Upper lobe of left lung (tissue), 6 donors: Measurements from ENCODE around the gene HIF3A. TPM values are rescaled to one million over a fixed set of nuclear protein-coding genes. Genes with fewer than 3 reads are reported as not detected.
"Not testable (repeated sequence)": the region's sequence is repeated elsewhere in the genome, so short reads cannot be mapped to it uniquely, and the experiment has no call there.

Experiments used
- ATAC-seq, 2 donors: fragments of 200-7000 bp; cut with Tn5 transposase; one replicate each; pipeline ENCODE4 v1.9.1; 2022; ENCODE audit warnings: mild to moderate bottlenecking in 2 of 2, moderate library complexity in 2 of 2; ENCODE audit not compliant: low FRiP score in 2 of 2
- DNase-seq, 2 donors: peaks; one replicate each; pipeline ENCODE4 v3.0.0-alpha.2; 2019 to 2020
- H3K27ac ChIP-seq, 4 donors: fragments of 200-600 bp; sonication (generic); one replicate each; pipeline ENCODE4 v1.5.1; 2016 to 2019
- H3K27me3 ChIP-seq, 4 donors: fragments of 200-600 bp; sonication (generic); one replicate each; pipeline ENCODE4 v1.5.1; 2017 to 2019
- H3K36me3 ChIP-seq, 4 donors: fragments of 200-600 bp; sonication (generic); one replicate each; pipeline ENCODE4 v1.5.1; 2016 to 2019
- H3K4me1 ChIP-seq, 4 donors: fragments of 200-600 bp; sonication (generic); one replicate each; pipeline ENCODE4 v1.5.1; 2018 to 2019
- H3K4me3 ChIP-seq, 4 donors: fragments of 200-600 bp; sonication (generic); one replicate each; pipeline ENCODE4 v1.5.1; 2017 to 2019; ENCODE audit warnings: mild to moderate bottlenecking in 2 of 4, moderate library complexity in 1 of 4
- H3K9me3 ChIP-seq, 4 donors: fragments of 200-600 bp; sonication (generic); one replicate each; pipeline ENCODE4 v1.5.1; 2018 to 2019
- EP300 ChIP-seq, 4 donors: sonication (generic); formaldehyde crosslinking; IDR thresholded peaks; one replicate each; pipeline ENCODE4 v1.5.1; 2017; ENCODE audit warnings: antibody characterized with exemption in 4 of 4, control low read depth in 2 of 4
- POLR2A ChIP-seq, 4 donors: fragments of 450-650 bp; IDR thresholded peaks; one replicate each; pipeline ENCODE4 v1.5.1; 2016 to 2017; ENCODE audit warnings: antibody characterized with exemption in 4 of 4, mild to moderate bottlenecking in 2 of 4
- POLR2AphosphoS5 ChIP-seq, 2 donors: sonication (generic); formaldehyde crosslinking; IDR thresholded peaks; one replicate each; pipeline ENCODE4 v1.5.1; 2017; ENCODE audit warnings: antibody characterized with exemption in 2 of 2
- WGBS, 2 donors: methylation state at CpG; one replicate each; pipeline ENCODE4 v1.1.5; 2017 to 2018; 5-methylcytosine and 5-hydroxymethylcytosine counted together
- total RNA-seq, 6 donors: library from RNA; depleted of rRNA in 4 of 6; stranded (reverse); fragments of >200 nt in 4 of 6; gene quantifications; one replicate each; pipeline versions ENCODE4 v1.1.0 to v1.2.1, GENCODE V29; 2016 to 2021
- TF ChIP-seq, protein P1 (sequence below), 6 experiments: fragments of 450-650 bp in 4 of 6; fragments of 200-600 bp in 2 of 6; sonication (generic) in 2 of 6; IDR thresholded peaks; one replicate each; pipeline ENCODE4 v1.5.1; 2016 to 2019; ENCODE audit warnings: antibody characterized with exemption in 6 of 6
- donor health status: DM: no; HTN: no; CAD: no; lungs with moderate emphysema.
- donor health status: DM: no; HTN: yes; CAD: no; lungs with severe emphysema.

HIF3A gene
- total RNA-seq, 6 donors from 2014 or later, result 42.3 to 1,057 (median 61.3) TPM

DNA sequence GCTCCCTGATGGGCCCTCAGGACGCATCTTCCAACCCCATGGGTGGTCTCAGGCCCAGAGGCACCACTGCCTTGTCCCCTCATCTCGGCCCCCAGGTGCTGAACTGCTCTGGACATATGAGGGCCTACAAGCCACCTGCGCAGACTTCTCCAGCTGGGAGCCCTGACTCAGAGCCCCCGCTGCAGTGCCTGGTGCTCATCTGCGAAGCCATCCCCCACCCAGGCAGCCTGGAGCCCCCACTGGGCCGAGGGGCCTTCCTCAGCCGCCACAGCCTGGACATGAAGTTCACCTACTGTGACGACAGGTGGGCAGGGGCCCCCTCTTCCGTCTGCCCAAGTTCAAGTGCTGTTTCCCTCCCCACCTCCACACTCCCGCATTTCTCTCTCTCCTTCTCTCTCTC is 12.2 kb downstream of the HIF3A start:
- ATAC-seq (peak in 1 of 2 donors; percentile 37), DNase-seq (no peak)
- Histone ChIP-seq H3K9me3 (no peaks in the 10 kb centered on the region), H3K27me3 (no peaks in the 10 kb centered on the region), H3K27ac (peak overlapping the region in 3 of 4 donors; percentile 35 to 97 (median 49)), H3K4me3 (no peak overlapping the region), H3K4me1 (peaks cover 6 to 18% (median 12%) of the 10 kb centered on the region in 4 donors), H3K36me3 (peaks cover 7 to 85% (median 47%) of the 10 kb centered on the region in 4 donors)
- 79 to 89% methylated on average over 8 of the region's 10 CpGs for WGBS, 2 donors
- TF ChIP-seq POLR2AphosphoS5 (IDR thresholded peaks at IDR 0.05), result no peak
- TF ChIP-seq POLR2A (IDR thresholded peaks at IDR 0.05), result no peak
- no peak for TF ChIP-seq EP300 (IDR thresholded peaks at IDR 0.05)
- TF ChIP-seq, protein P1, sequence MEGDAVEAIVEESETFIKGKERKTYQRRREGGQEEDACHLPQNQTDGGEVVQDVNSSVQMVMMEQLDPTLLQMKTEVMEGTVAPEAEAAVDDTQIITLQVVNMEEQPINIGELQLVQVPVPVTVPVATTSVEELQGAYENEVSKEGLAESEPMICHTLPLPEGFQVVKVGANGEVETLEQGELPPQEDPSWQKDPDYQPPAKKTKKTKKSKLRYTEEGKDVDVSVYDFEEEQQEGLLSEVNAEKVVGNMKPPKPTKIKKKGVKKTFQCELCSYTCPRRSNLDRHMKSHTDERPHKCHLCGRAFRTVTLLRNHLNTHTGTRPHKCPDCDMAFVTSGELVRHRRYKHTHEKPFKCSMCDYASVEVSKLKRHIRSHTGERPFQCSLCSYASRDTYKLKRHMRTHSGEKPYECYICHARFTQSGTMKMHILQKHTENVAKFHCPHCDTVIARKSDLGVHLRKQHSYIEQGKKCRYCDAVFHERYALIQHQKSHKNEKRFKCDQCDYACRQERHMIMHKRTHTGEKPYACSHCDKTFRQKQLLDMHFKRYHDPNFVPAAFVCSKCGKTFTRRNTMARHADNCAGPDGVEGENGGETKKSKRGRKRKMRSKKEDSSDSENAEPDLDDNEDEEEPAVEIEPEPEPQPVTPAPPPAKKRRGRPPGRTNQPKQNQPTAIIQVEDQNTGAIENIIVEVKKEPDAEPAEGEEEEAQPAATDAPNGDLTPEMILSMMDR (IDR thresholded peaks at IDR 0.05), result no peak

DNA sequence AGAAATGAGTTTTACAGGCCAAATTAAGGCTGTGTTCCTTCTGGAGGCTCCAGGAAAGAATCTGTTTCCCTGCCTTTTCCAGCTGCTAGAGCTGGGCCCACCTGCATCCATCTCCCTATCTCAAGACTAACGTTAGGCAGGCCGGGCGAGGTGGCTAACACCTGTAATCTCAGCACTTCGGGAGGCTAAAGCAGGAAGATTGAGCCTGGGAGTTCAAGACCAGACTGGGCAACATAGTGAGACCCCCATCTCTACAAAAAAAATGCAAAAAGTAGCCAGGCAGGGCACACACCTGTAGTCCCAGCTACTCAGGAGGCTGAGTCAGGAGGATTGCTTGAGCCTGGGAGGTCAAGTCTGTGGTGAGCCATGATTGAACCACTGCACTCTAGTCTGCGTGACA is 14.6 kb downstream of the HIF3A start:
- Histone ChIP-seq H3K4me1 (peaks cover 0 to 13% (median 0%) of the 10 kb centered on the region in 4 donors), H3K4me3 (no peak overlapping the region), H3K36me3 (peaks cover 0 to 79% (median 40%) of the 10 kb centered on the region in 4 donors), H3K9me3 (no peaks in the 10 kb centered on the region), H3K27me3 (no peaks in the 10 kb centered on the region), H3K27ac (peak overlapping the region in 2 of 4 donors; percentile 47 to 67)
- WGBS, 2 donors, result 93 to 94% methylated on average over 5 of the region's 5 CpGs
- no peak for TF ChIP-seq EP300 (IDR thresholded peaks at IDR 0.05)
- TF ChIP-seq POLR2AphosphoS5 (IDR thresholded peaks at IDR 0.05), result no peak
- no peak for TF ChIP-seq POLR2A (IDR thresholded peaks at IDR 0.05)
- TF ChIP-seq, protein P1 (IDR thresholded peaks at IDR 0.05), result no peak
- ATAC-seq, result no peak
- DNase-seq, result no peak

DNA sequence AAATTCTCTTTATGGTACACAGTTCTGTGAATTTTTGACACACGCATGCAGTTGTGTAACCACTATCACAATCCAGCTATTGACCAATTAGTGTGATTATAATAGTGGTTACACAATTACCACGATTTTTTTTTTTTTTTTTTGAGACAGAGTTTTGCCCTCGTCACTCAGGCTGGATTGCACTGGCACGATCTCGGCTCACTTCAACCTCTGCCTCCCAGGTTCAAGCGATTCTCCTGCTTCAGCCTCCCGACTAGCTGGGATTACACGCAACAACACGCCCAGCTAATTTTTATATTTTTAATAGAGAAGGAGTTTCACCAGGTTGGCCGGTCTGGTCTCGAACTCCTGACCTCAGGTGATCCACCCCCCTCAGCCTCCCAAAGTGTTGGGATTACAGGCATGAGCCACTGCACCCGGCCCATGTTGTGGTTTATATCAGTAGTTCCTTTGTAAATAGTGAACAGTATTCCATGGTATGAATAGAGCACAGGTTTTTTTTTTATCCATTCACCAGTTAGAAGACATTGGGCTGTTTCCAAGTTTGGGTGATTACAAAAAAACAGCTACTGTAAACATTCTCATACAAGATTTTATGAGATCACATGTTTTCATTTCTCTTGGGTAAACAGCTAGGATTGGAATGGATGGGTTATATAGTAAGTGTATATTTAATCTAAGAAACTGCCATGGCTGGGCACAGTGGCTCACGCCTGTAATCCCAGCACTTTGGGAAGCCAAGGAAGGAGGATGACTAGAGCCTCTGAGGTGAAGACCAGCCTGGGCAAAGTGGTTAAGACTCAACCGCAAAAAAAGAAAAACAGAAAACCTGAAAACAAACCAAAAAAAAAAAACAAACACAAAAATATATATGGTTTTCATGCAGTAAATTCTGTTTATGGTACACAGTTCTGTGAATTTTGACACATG is 17.0 kb downstream of the HIF3A start:
- Histone ChIP-seq H3K27ac (peak overlapping the region in 3 of 4 donors; percentile 30 to 57 (median 37)), H3K36me3 (peaks cover 8 to 77% (median 31%) of the 10 kb centered on the region in 4 donors), H3K4me1 (peaks cover 0 to 13% (median 0%) of the 10 kb centered on the region in 4 donors)
- whole genome bisulfite sequencing, 2 donors, result 71 to 74% methylated on average over 14 of the region's 14 CpGs
- ATAC-seq, H3K4me3 ChIP-seq, H3K9me3 ChIP-seq, H3K27me3 ChIP-seq, DNase-seq: not testable (repeated sequence)

DNA sequence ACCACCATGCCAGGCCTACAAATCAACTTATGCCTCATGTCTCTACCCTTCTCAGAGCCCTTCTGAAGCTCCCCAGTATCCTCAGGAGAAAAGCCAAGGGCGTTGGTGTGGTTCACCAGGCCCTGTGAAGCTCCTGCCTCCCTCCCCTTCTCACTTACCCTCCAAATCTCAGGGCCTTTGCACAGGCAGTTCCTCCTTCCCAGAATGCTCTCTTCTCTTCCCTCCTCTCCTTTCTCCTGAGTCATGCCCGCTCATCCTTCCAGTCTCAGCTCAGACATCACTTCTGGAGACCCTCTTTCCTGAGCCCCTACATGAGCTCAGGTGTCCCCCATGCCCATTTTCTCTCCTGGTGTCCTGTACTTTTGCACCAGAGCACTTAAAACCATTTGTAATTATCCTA is 20.5 kb downstream of the HIF3A start:
- WGBS, 2 donors, result 63 to 65% methylated on average over 2 of the region's 2 CpGs
- Histone ChIP-seq H3K4me3 (no peak overlapping the region), H3K4me1 (peaks cover 0 to 13% (median 0%) of the 10 kb centered on the region in 4 donors), H3K36me3 (peaks cover 0 to 80% (median 31%) of the 10 kb centered on the region in 4 donors), H3K9me3 (no peaks in the 10 kb centered on the region), H3K27ac (peak overlapping the region in 1 of 4 donors; percentile 53), H3K27me3 (no peaks in the 10 kb centered on the region)
- TF ChIP-seq POLR2AphosphoS5 (IDR thresholded peaks at IDR 0.05) (no peak), EP300 (IDR thresholded peaks at IDR 0.05) (no peak), POLR2A (IDR thresholded peaks at IDR 0.05) (no peak)
- TF ChIP-seq, protein P1 (IDR thresholded peaks at IDR 0.05), result no peak
- no peak for DNase-seq
- no peak for ATAC-seq

DNA sequence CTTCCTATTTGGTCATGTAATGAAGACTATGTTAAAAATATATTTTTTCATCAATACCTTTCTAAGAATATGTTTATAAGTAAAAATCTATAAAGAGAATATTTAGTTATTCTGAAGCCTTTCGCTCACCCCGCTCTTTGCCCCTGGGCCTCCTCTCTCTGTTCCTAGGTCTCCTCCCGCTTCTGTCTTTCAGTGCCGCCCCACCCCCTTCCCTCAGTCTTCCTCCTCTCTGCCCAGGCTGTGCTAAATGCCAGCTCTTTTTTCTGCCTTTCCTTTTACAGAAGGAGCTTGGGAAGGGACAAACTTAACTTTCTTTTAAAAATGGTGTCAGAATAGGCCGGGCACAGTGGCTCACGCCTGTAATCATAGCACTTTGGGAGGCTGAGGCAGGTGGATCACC is 22.8 kb downstream of the HIF3A start:
- Histone ChIP-seq H3K9me3 (no peaks in the 10 kb centered on the region), H3K27me3 (no peaks in the 10 kb centered on the region), H3K4me1 (peaks cover 0 to 5% (median 0%) of the 10 kb centered on the region in 4 donors), H3K4me3 (no peak overlapping the region), H3K27ac (peak overlapping the region in 1 of 4 donors; percentile 44), H3K36me3 (peaks cover 3 to 91% (median 38%) of the 10 kb centered on the region in 4 donors)
- WGBS, 2 donors, result 87 to 91% methylated on average over 6 of the region's 6 CpGs
- ATAC-seq (no peak), DNase-seq (no peak)
- TF ChIP-seq EP300 (IDR thresholded peaks at IDR 0.05) (no peak), POLR2A (IDR thresholded peaks at IDR 0.05) (no peak), POLR2AphosphoS5 (IDR thresholded peaks at IDR 0.05) (no peak)
- TF ChIP-seq, protein P1 (IDR thresholded peaks at IDR 0.05), result no peak
